IMR-90 (cell line): ENCODE data around the gene TSSK3. TPM values are rescaled to one million over a fixed set of nuclear protein-coding genes. Genes with fewer than 3 reads are reported as not detected.

Experiments used
- ATAC-seq: fragments of 200-7000 bp; cut with Tn5 transposase; 2 replicates; pipeline ENCODE4 v1.9.1; 2020; ENCODE audit warnings: low read depth, mild to moderate bottlenecking, moderate library complexity
- BruUV-seq: library from RNA; stranded (reverse); fragments of 400-500 nt; replicated peaks from 2 replicates; lab custom pipeline; 2021; lab: Mats Ljungman, UMichigan
- CTCF ChIA-PET: fragments of 300-600 bp; formaldehyde crosslinking; extraction: SDS; loops from one replicate; lab custom pipeline; 2021; ENCODE audit warnings: antibody characterized with exemption; lab: Yijun Ruan, JAX
- POLR2A ChIA-PET: fragments of 300-600 bp; sonication (Branson Sonifier 250); formaldehyde crosslinking; loops from one replicate; lab custom pipeline; 2022; ENCODE audit warnings: antibody characterized with exemption; ENCODE audit not compliant: unreplicated experiment; lab: Charles Lee
- DNase-seq: peaks from one replicate; pipeline ENCODE4 v3.0.0; 2013
- H2AFZ ChIP-seq: replicated peaks from 2 replicates; pipeline ENCODE3; 2013; ENCODE audit warnings: low read length, mild to moderate bottlenecking; ENCODE audit not compliant: poor library complexity
- H2AK5ac ChIP-seq: 2 replicates; pipeline ENCODE4 v1.6.1; 2013; ENCODE audit warnings: low read depth, low read length, inconsistent platforms
- H2AK9ac ChIP-seq: replicated peaks from 2 replicates; pipeline ENCODE3; 2013; ENCODE audit warnings: mild to moderate bottlenecking, low read depth, low read length, moderate library complexity; ENCODE audit not compliant: poor library complexity
- H2BK120ac ChIP-seq: 2 replicates; pipeline ENCODE4 v1.6.1; 2013; ENCODE audit warnings: low read depth, low read length, inconsistent platforms
- H2BK15ac ChIP-seq: 3 replicates; pipeline ENCODE4 v1.6.1; 2013; ENCODE audit warnings: low read depth, low read length, inconsistent platforms
- H2BK20ac ChIP-seq: 2 replicates; pipeline ENCODE4 v1.6.1; 2013; ENCODE audit warnings: low read depth, mild to moderate bottlenecking, inconsistent platforms, low read length, moderate library complexity
- H2BK5ac ChIP-seq: 2 replicates; pipeline ENCODE4 v1.6.1; 2013; ENCODE audit warnings: mild to moderate bottlenecking, low read depth, low read length, inconsistent platforms; ENCODE audit not compliant: poor library complexity, severe bottlenecking
- H3K14ac ChIP-seq: replicated peaks from 2 replicates; pipeline ENCODE4 v1.6.1; 2013; ENCODE audit warnings: low read depth, low read length, inconsistent platforms
- H3K18ac ChIP-seq: 2 replicates; pipeline ENCODE4 v1.6.1; 2013; ENCODE audit warnings: low read depth, low read length, control low read depth
- H3K23ac ChIP-seq: 2 replicates; pipeline ENCODE4 v1.6.1; 2013; ENCODE audit warnings: low read depth, low read length, inconsistent platforms
- H3K27ac ChIP-seq: 2 replicates; pipeline ENCODE4 v1.5.1; 2013; ENCODE audit warnings: mild to moderate bottlenecking, control low read depth, low read length; ENCODE audit not compliant: insufficient read depth
- H3K27me3 ChIP-seq: 2 replicates; pipeline ENCODE4 v1.6.1; 2013; ENCODE audit warnings: low read length; ENCODE audit not compliant: control insufficient read depth, insufficient read depth
- H3K36me3 ChIP-seq: 2 replicates; pipeline ENCODE4 v1.6.1; 2013; ENCODE audit warnings: low read length, mixed read lengths; ENCODE audit not compliant: control insufficient read depth, insufficient read depth
- H3K4ac ChIP-seq: 2 replicates; pipeline ENCODE4 v1.6.1; 2013; ENCODE audit warnings: low read depth, low read length, inconsistent platforms
- H3K4me1 ChIP-seq: 2 replicates; pipeline ENCODE4 v1.6.1; 2013; ENCODE audit warnings: low read length, mixed read lengths; ENCODE audit not compliant: control insufficient read depth, insufficient read depth
- H3K4me2 ChIP-seq: 2 replicates; pipeline ENCODE4 v1.6.1; 2013; ENCODE audit warnings: low read depth, mild to moderate bottlenecking, control low read depth, low read length, moderate library complexity
- H3K4me3 ChIP-seq: 2 replicates; pipeline ENCODE4 v1.5.1; 2013; ENCODE audit warnings: low read depth, mild to moderate bottlenecking, control low read depth, low read length, moderate library complexity; ENCODE audit not compliant: insufficient read depth
- H3K56ac ChIP-seq: 2 replicates; pipeline ENCODE4 v1.6.1; 2013; ENCODE audit warnings: low read length, inconsistent platforms; ENCODE audit not compliant: insufficient read depth; ENCODE audit errors: extremely low read depth
- H3K79me1 ChIP-seq, 2 experiments: 2 replicates each; pipeline ENCODE4 v1.6.1; 2013; ENCODE audit warnings: low read length in 2 of 2, inconsistent platforms in 1 of 2, low read depth in 1 of 2
- H3K9ac ChIP-seq: 2 replicates; pipeline ENCODE4 v1.6.1; 2013; ENCODE audit warnings: low read depth, low read length, control low read depth
- H3K9me1 ChIP-seq: 2 replicates; pipeline ENCODE4 v1.6.1; 2013; ENCODE audit warnings: low read length, inconsistent platforms; ENCODE audit not compliant: insufficient read depth
- H3K9me3 ChIP-seq: 2 replicates; pipeline ENCODE4 v1.6.1; 2013; ENCODE audit warnings: low read length; ENCODE audit not compliant: control insufficient read depth, insufficient read depth
- H4K20me1 ChIP-seq: 2 replicates; pipeline ENCODE4 v1.6.1; 2013; ENCODE audit warnings: low read length, inconsistent platforms; ENCODE audit not compliant: insufficient read depth
- H4K5ac ChIP-seq: 2 replicates; pipeline ENCODE4 v1.6.1; 2013; ENCODE audit warnings: mild to moderate bottlenecking, low read depth, low read length, control low read depth
- H4K8ac ChIP-seq, 2 experiments: 2 replicates each; pipeline ENCODE4 v1.6.1; 2013; ENCODE audit warnings: low read depth in 2 of 2, low read length in 2 of 2, control low read depth in 1 of 2, inconsistent platforms in 1 of 2
- H4K91ac ChIP-seq: 2 replicates; pipeline ENCODE4 v1.6.1; 2013; ENCODE audit warnings: low read depth, low read length, inconsistent platforms; ENCODE audit not compliant: insufficient read depth
- CEBPB ChIP-seq: IDR thresholded peaks from 2 replicates; pipeline ENCODE4 v1.6.1; 2012; ENCODE audit warnings: low read depth, low read length, improper control_type of control experiment
- MAFK ChIP-seq: IDR thresholded peaks from 2 replicates; pipeline ENCODE4 v1.6.1; 2012; ENCODE audit warnings: low read depth, low read length, improper control_type of control experiment
- POLR2A ChIP-seq: IDR thresholded peaks from 2 replicates; pipeline ENCODE4 v1.6.1; 2012; ENCODE audit warnings: mild to moderate bottlenecking, low read depth, low read length
- WGBS, 2 experiments: methylation state at CpG; one replicate each; pipeline versions ENCODE4 v1.1.5 to v1.1.7; 2013; ENCODE audit warnings: missing lambda C conversion rate in 2 of 2; ENCODE audit not compliant: insufficient read length in 1 of 2; ENCODE audit errors: extremely low coverage in 2 of 2; 5-methylcytosine and 5-hydroxymethylcytosine counted together
- dilution Hi-C: fragments of 300-500 bp; cut with HindIII; formaldehyde crosslinking; loops from one replicate; pipeline ENCODE4 v1.14.3; 2018; ENCODE audit warnings: low sequenced_read_pairs; ENCODE audit not compliant: unreplicated experiment
- in situ Hi-C: fragments of 300-500 bp; cut with MboI; formaldehyde crosslinking; loops from 3 replicates; pipeline ENCODE4 v1.14.3; 2019; ENCODE audit warnings: low sequenced_read_pairs, inconsistent platforms, mixed read lengths
- intact Hi-C: fragments of 100-400 bp; cut with micrococcal nuclease; formaldehyde crosslinking; loops from 2 replicates; pipeline ENCODE4 v1.10.0; 2022
- polyA plus RNA-seq, 3 experiments: library from polyadenylated mRNA; depleted of rRNA; stranded (reverse); fragments of >200 nt; gene quantifications; 2 replicates each; pipeline ENCODE4 v1.2.3, GENCODE V29; 2012; ENCODE audit warnings: low replicate concordance in 1 of 3
- total RNA-seq: library from RNA; depleted of rRNA; stranded (reverse); fragments of >200 nt; gene quantifications from 2 replicates; pipeline ENCODE4 v1.2.3, GENCODE V29; 2012

Gene TSSK3
- total and polyA plus RNA-seq, 2 of the 4 experiments (the other 2 are of a cell fraction): 0.96 TPM; not detected in 1

DNA sequence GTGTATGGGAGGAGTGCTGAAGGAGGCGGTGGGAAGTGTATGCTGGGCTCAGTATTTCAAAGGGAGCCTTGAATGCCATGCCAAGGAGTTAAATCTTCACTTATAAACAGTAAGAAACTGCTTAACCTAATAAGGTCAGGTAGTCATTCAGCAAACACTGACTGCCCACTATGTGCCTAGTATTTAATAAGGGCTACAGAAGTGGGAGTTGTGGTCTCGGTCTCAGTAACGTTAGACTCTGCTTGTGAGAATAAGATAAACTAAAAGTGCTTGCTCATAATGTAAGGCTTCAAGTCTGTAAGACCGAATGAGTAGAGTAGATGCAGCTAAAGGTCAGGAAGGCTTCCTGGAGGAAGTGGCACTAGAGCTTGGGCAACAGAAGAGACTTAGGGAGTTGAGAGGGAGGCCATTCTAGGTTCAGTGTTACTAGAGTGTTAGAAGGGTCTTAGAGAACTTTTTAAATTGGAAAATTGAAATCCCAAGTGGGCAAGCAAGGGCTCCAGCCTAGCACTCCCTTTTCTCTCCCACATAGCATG lies 32.3 kb upstream of the TSSK3 start:
- ChIA-PET CTCF (no interaction called here), POLR2A (no interaction called here)
- intact Hi-C loops (loop anchor here (5.0 kb wide), 1 partner anchor 88 kb away; no protein-coding TSS in a partner anchor), dilution Hi-C loops (no loop called here), in situ Hi-C loops (loop anchor here (10.0 kb wide), 1 partner anchor 115 kb away; no protein-coding TSS in a partner anchor)
- H2AK5ac ChIP-seq: no peak overlapping the region
- H4K5ac ChIP-seq: no peak overlapping the region
- 80% methylated on average over 1 of the region's 4 CpGs; no CpG with 5 or more reads in 1 of the 2 experiments for WGBS, 2 experiments
- H2BK20ac ChIP-seq: no peak overlapping the region
- H3K27me3 ChIP-seq: no peaks in the 10 kb centered on the region
- H3K4me3 ChIP-seq: no peak overlapping the region
- no peak overlapping the region for H2AFZ ChIP-seq
- no peak overlapping the region for H3K4ac ChIP-seq
- TF ChIP-seq MAFK: no peak
- no peak for TF ChIP-seq POLR2A
- TF ChIP-seq CEBPB: no peak
- H3K36me3 ChIP-seq: peaks cover 70% of the 10 kb centered on the region
- no peak overlapping the region for H3K23ac ChIP-seq
- H3K9me1 ChIP-seq: peaks cover 19% of the 10 kb centered on the region; the same call in 1 of the 2 replicates
- peaks cover 1% of the 10 kb centered on the region for H3K4me1 ChIP-seq
- H3K79me1 ChIP-seq: peaks cover 19 to 74% of the 10 kb centered on the region in 2 experiments; a peak in 3 of 4 replicates
- no peak overlapping the region for H3K27ac ChIP-seq
- H3K4me2 ChIP-seq: no peak overlapping the region
- H4K8ac ChIP-seq: no peak overlapping the region
- DNase-seq (no peak), ATAC-seq (no peak)
- no peaks in the 10 kb centered on the region for H3K9me3 ChIP-seq
- H2BK5ac ChIP-seq: no peak overlapping the region
- no peak overlapping the region for H3K18ac ChIP-seq
- no peak overlapping the region for H3K9ac ChIP-seq
- no peak overlapping the region for H2AK9ac ChIP-seq
- no peak overlapping the region for H4K91ac ChIP-seq
- H4K20me1 ChIP-seq: peaks cover 30% of the 10 kb centered on the region
- H2BK15ac ChIP-seq: no peak overlapping the region
- H3K14ac ChIP-seq: no peak overlapping the region
- no peak overlapping the region for H2BK120ac ChIP-seq
- no peak overlapping the region for H3K56ac ChIP-seq
- BruUV-seq: no TSS peak
